D721Med (cell line): ENCODE measurements around the gene CRYBG3.

Source experiments
- DNase-seq: peaks from one replicate; pipeline ENCODE4 v3.0.0; 2011; ENCODE audit warnings: low spot score; ENCODE audit not compliant: insufficient read length
- FAIRE-seq: peaks from 2 replicates; lab custom pipeline; 2011; peaks lifted over from hg19 to GRCh38; lab: Jason Lieb, UNC
- CTCF ChIP-seq: IDR thresholded peaks from 2 replicates; pipeline ENCODE4 v1.5.1; 2012; ENCODE audit warnings: mild to moderate bottlenecking, control low read depth; ENCODE audit not compliant: insufficient read depth; ENCODE audit errors: missing control alignments

Gene CRYBG3

GRCh38 chr3:97992547-97993173 is 170.8 kb downstream of the CRYBG3 start:
- no peak for TF ChIP-seq CTCF
- no peak for DNase-seq
- no peak for FAIRE-seq

GRCh38 chr3:97993526-97993925 is 171.7 kb downstream of the CRYBG3 start:
- no peak for FAIRE-seq
- TF ChIP-seq CTCF, result no peak
- DNase-seq, result no peak

- DNase-seq (no peak), FAIRE-seq (no peak)
- TF ChIP-seq CTCF, result no peak
These were observed 172.6 kb downstream of the CRYBG3 start for GRCh38 chr3:97994328-97994945.
